ENCODE measurements around the gene FADS3. TPM values are rescaled to one million over a fixed set of nuclear protein-coding genes. Genes with fewer than 3 reads are reported as not detected.
"Not testable (repeated sequence)": the region's sequence is repeated elsewhere in the genome, so short reads cannot be mapped to it uniquely, and the experiment has no call there.

FADS3 gene
- total RNA-seq, 1 donor, result 127 TPM

GRCh38 chr11:61882879-61883278 lies 8.5 kb downstream of the FADS3 start:
- H4K20me1 ChIP-seq (ENCODE audit: insufficient read depth, low read length), result peaks cover 58% of the 10 kb centered on the region
- H3K27me3 ChIP-seq (ENCODE audit: insufficient read depth, low read length), result no peaks in the 10 kb centered on the region
- H2AFZ ChIP-seq (ENCODE audit: low read length), result no peak overlapping the region
- no peak for DNase-seq (ENCODE audit: insufficient read length, low spot score, missing footprints)
- TF ChIP-seq, protein P1, sequence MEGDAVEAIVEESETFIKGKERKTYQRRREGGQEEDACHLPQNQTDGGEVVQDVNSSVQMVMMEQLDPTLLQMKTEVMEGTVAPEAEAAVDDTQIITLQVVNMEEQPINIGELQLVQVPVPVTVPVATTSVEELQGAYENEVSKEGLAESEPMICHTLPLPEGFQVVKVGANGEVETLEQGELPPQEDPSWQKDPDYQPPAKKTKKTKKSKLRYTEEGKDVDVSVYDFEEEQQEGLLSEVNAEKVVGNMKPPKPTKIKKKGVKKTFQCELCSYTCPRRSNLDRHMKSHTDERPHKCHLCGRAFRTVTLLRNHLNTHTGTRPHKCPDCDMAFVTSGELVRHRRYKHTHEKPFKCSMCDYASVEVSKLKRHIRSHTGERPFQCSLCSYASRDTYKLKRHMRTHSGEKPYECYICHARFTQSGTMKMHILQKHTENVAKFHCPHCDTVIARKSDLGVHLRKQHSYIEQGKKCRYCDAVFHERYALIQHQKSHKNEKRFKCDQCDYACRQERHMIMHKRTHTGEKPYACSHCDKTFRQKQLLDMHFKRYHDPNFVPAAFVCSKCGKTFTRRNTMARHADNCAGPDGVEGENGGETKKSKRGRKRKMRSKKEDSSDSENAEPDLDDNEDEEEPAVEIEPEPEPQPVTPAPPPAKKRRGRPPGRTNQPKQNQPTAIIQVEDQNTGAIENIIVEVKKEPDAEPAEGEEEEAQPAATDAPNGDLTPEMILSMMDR (IDR thresholded peaks at IDR 0.05; ENCODE audit: extremely low read depth, low read depth, low read length), result no peak
- no peak overlapping the region for H3K4me3 ChIP-seq (ENCODE audit: insufficient read depth, low read length)
- H3K9me3 ChIP-seq (ENCODE audit: low read depth, low read length), result no peaks in the 10 kb centered on the region
- H3K4me1 ChIP-seq (ENCODE audit: insufficient read depth, low read length), result peaks cover 22% of the 10 kb centered on the region
- peaks cover 40% of the 10 kb centered on the region for H3K36me3 ChIP-seq (ENCODE audit: insufficient read depth, low read length)
- H3K27ac ChIP-seq (ENCODE audit: low read depth, low read length), result no peak overlapping the region
- no peak overlapping the region for H3K4me2 ChIP-seq (ENCODE audit: insufficient read depth, low read length)
- peaks cover 75% of the 10 kb centered on the region for H3K79me2 ChIP-seq (ENCODE audit: insufficient read depth, low read length)

DNA sequence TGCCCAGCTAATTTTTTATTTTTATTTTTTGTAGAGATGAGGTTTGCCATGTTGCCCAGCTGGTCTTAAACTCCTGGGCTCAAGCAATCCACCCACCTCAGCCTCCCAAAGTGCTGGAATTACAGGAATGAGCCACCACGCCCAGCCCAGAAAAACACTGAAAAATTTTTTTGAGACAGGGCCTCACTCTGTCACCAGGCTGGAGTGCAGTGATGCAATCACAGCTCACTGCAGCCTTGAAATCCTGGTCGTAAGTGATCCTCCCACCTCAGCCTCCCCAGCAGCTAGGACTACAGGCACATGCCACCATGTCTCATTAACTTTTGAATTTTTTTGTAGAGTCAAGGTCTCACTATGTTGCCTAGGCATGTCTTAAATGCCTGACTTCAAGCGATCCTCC lies 9.1 kb downstream of the FADS3 start:
- Histone ChIP-seq H4K20me1 (ENCODE audit: insufficient read depth, low read length) (peaks cover 59% of the 10 kb centered on the region), H3K79me2 (ENCODE audit: insufficient read depth, low read length) (peaks cover 69% of the 10 kb centered on the region), H3K36me3 (ENCODE audit: insufficient read depth, low read length) (peaks cover 40% of the 10 kb centered on the region), H3K4me1 (ENCODE audit: insufficient read depth, low read length) (peaks cover 16% of the 10 kb centered on the region)
- not testable (repeated sequence) for H3K4me2 ChIP-seq (ENCODE audit: insufficient read depth, low read length); H3K27ac ChIP-seq (ENCODE audit: low read depth, low read length); DNase-seq (ENCODE audit: insufficient read length, low spot score, missing footprints); H3K9me3 ChIP-seq (ENCODE audit: low read depth, low read length); H2AFZ ChIP-seq (ENCODE audit: low read length); H3K27me3 ChIP-seq (ENCODE audit: insufficient read depth, low read length); H3K4me3 ChIP-seq (ENCODE audit: insufficient read depth, low read length)

GRCh38 chr11:61881397-61881796 lies 9.9 kb downstream of the FADS3 start:
- no peak for DNase-seq (ENCODE audit: insufficient read length, low spot score, missing footprints)
- H3K36me3 ChIP-seq (ENCODE audit: insufficient read depth, low read length), result peaks cover 43% of the 10 kb centered on the region
- no peaks in the 10 kb centered on the region for H3K9me3 ChIP-seq (ENCODE audit: low read depth, low read length)
- no peaks in the 10 kb centered on the region for H3K27me3 ChIP-seq (ENCODE audit: insufficient read depth, low read length)
- peaks cover 14% of the 10 kb centered on the region for H3K4me1 ChIP-seq (ENCODE audit: insufficient read depth, low read length)
- H3K4me2 ChIP-seq (ENCODE audit: insufficient read depth, low read length), result no peak overlapping the region
- peaks cover 61% of the 10 kb centered on the region for H3K79me2 ChIP-seq (ENCODE audit: insufficient read depth, low read length)
- H3K4me3 ChIP-seq (ENCODE audit: insufficient read depth, low read length), result no peak overlapping the region
- peaks cover 52% of the 10 kb centered on the region for H4K20me1 ChIP-seq (ENCODE audit: insufficient read depth, low read length)
- no peak overlapping the region for H2AFZ ChIP-seq (ENCODE audit: low read length)
- TF ChIP-seq, protein P1 (IDR thresholded peaks at IDR 0.05; ENCODE audit: extremely low read depth, low read depth, low read length), result no peak
- H3K27ac ChIP-seq (ENCODE audit: low read depth, low read length), result peak overlapping the region; percentile 20

GRCh38 chr11:61880454-61880853 lies 10.9 kb downstream of the FADS3 start:
- Histone ChIP-seq H3K27me3 (ENCODE audit: insufficient read depth, low read length) (no peaks in the 10 kb centered on the region), H3K36me3 (ENCODE audit: insufficient read depth, low read length) (peaks cover 44% of the 10 kb centered on the region), H4K20me1 (ENCODE audit: insufficient read depth, low read length) (peaks cover 43% of the 10 kb centered on the region), H3K9me3 (ENCODE audit: low read depth, low read length) (no peaks in the 10 kb centered on the region), H3K4me1 (ENCODE audit: insufficient read depth, low read length) (peaks cover 14% of the 10 kb centered on the region), H2AFZ (ENCODE audit: low read length) (no peak overlapping the region), H3K27ac (ENCODE audit: low read depth, low read length) (no peak overlapping the region), H3K4me2 (ENCODE audit: insufficient read depth, low read length) (no peak overlapping the region), H3K79me2 (ENCODE audit: insufficient read depth, low read length) (peaks cover 51% of the 10 kb centered on the region), H3K4me3 (ENCODE audit: insufficient read depth, low read length) (no peak overlapping the region)
- DNase-seq (ENCODE audit: insufficient read length, low spot score, missing footprints), result no peak
- TF ChIP-seq, protein P1 (IDR thresholded peaks at IDR 0.05; ENCODE audit: extremely low read depth, low read depth, low read length), result no peak

Measured in osteoblast (primary cell).